ENCODE data around the gene LRRC38.
"Not testable (repeated sequence)": the region's sequence is repeated elsewhere in the genome, so short reads cannot be mapped to it uniquely, and the experiment has no call there.

The LRRC38 gene

DNA sequence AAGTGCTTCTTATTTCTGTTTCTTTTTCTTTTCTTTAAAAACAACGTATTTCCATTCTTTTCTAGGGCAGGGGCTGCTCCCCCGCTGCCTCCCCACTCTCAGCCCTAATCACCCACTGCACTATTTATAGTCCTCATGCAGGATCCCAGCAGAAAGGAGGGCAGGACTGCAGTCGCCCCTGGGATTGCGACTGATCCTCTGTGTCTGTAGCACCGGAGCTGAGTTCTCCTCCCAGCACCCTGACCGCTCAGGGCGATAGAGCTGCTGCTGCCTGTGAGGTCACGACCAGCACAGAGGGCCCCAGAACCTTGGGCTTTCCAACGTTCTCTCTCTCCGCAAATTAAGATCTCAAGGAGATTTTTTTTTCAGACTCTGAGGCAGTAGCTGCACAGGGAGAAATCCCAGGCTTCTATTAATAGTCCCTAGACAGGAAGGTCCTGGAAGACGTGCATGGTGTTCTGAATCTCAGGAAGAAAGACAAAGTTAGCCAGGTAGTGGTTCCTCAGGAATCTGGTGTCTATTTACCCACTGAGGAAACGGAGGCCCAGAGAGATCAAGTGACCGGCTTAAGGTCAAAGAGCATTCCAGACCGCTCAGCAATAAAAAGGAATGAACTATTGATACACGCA is 56.8 kb downstream of the LRRC38 start:
- DNase-seq, result no peak

DNA sequence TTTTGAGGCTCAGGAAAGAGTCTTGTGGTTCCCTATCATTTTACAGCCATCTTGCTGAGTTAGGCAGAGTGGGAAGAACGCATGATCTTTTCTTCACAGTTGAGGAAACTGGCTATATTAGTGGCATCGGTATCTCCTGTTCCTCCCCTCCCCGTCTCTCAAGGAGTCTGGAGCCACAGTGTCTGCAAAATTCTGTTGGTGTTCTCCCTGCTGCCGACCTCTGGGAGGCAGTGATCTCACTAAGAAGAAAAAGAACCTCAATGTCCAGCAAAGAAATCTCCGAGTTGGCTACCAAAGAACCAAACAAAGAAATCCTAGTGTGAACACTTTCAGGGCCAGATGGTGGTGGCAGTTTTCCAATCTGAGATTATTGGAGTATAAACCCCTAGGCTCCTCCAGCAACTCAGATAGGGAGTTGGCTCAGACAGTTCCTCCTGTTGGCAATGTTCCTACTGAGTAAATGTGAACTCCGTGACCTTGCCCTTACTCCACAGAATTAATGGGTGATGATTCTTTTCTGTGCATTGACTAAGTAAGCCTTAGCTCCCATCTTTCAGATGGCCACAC is 62.3 kb downstream of the LRRC38 start:
- no peak for DNase-seq

- DNase-seq, result no peak
Measured at GRCh38 chr1:13450204-13450603, 63.6 kb downstream of the LRRC38 start.

DNA sequence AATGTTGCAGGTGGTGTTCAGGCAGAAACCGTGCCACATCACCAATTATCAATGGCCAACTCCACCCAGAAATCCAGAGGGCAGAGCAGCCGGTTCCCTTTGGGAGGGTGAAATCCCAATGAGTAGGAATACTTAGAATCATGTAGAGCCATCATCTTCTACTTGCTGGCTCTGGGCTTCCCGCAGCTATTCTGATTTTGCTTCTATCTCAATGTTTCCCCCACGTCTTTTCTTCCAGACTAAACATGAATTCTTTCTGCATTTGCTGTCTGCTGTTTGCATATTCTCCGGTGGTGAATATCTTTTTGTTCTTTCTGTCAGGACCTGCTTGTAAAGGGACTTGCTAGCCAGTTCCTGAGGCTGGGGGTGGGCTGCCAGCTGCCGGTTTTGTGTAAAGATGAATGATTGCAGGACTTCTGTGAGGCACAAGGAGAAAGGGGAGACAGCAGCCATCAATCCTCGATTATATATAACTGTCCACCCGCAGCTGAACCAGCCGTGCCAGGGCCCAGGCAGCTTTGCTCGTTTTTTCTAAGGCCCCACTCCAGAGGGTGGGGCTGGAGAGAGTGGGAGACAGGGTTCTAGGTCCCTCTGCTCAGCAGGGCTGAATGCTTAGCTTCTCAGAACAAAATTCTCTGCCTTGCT is 70.3 kb downstream of the LRRC38 start:
- DNase-seq, result no peak

DNA sequence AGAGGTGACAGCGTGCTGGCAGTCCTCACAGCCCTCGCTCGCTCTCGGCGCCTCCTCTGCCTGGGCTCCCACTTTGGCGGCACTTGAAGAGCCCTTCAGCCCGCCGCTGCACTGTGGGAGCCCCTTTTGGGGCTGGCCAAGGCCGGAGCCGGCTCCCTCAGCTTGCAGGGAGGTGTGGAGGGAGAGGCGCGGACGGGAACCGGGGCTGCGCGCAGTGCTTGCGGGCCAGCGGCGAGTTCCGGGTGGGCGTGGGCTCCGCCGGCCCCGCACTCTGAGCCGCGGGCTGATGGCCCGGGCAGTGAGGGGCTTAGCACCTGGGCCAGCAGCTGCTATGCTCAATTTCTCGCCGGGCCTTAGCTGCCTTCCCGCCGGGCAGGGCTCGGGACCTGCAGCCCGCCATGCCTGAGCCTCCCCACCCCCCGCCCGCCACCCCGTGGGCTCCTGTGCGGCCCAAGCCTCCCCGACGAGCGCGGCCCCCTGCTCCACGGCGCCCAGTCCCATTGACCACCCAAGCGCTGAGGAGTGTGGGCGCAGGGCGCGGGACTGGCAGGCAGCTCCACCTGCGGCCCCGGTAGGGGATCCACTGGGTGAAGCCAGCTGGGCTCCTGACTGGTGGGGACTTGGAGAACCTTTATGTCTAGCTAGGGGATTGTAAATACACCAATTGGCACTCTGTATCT is 74.6 kb downstream of the LRRC38 start:
- DNase-seq, result not testable (repeated sequence)

DNA sequence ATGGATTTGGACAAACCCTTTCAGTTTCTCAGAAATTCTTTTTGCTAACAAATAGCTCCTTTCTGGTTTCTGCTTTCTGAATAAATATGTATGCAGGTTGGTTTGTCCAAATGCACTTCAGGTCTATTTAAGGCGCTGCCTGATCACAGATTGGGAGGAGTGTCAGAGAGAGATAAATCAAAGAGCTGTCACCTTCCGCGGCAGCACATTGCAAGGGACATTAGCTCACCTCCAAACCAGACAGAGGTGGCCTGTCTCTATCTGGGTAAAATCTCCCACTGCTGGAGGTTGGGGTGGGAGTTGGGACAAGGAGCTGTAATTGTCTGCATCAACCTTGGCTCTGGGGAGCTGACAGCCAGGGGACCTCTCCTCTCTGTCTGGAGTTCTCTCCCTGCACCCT is 78.3 kb downstream of the LRRC38 start:
- DNase-seq, result no peak

GRCh38 chr1:13433694-13434358 is 80.0 kb downstream of the LRRC38 start:
- not testable (repeated sequence) for DNase-seq

GRCh38 chr1:13432251-13432650 is 81.6 kb downstream of the LRRC38 start:
- DNase-seq, result no peak

DNA sequence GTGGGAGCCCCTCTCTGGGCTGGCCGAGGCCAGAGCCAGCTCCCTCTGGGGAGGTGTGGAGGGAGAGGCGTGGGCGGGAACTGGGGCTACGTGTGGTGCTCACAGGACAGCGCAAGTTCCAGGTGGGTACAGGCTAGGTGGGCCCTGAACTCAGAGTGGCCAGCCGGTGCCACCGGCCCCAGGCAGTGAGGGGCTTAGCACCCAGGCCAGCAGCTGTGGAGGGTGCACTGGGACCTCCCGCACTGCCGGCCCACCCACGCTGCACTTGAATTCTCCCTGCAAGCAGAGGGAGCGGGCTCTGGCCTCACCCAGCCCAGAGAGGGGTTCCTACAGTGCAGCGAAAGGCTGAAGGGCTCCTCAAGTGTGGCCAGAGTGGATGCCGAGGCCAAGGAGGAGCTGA is 83.3 kb downstream of the LRRC38 start:
- DNase-seq, result no peak

All from NCI-H1930 (cell line).